ENCODE measurements around the gene TP53RK.

TP53RK gene

GRCh38 chr20:46657618-46658017, 31.6 kb downstream of the TP53RK start:
- POLR2A ChIA-PET (ENCODE audit: low non-redundant PET): no interaction called here
- no peak overlapping the region for H3K27ac ChIP-seq
- no peak for DNase-seq (ENCODE audit: low spot score)
- CTCF ChIA-PET: interaction anchor here (0.8 to 1.5 kb wide), 3 partner anchors 9 to 99 kb away, joined by 3 to 8 read pairs (median 4); no protein-coding TSS in a partner anchor
- no peak for TF ChIP-seq CTCF (conservative IDR thresholded peaks at IDR 0.05; ENCODE audit: low read depth)

GRCh38 chr20:46657137-46657536, 32.1 kb downstream of the TP53RK start:
- DNase-seq (ENCODE audit: low spot score): no peak
- no peak for TF ChIP-seq CTCF (conservative IDR thresholded peaks at IDR 0.05; ENCODE audit: low read depth)
- H3K27ac ChIP-seq: no peak overlapping the region
- CTCF ChIA-PET: interaction anchor here (0.7 to 0.9 kb wide), 3 partner anchors 10 to 394 kb away, joined by 3 to 8 read pairs (median 3); no protein-coding TSS in a partner anchor
- POLR2A ChIA-PET (ENCODE audit: low non-redundant PET): no interaction called here

- no peak overlapping the region for H3K27ac ChIP-seq
- CTCF ChIA-PET: interaction anchor here (0.8 to 1.1 kb wide), 2 partner anchors 15 to 28 kb away, joined by 3 to 5 read pairs; no protein-coding TSS in a partner anchor
- DNase-seq (ENCODE audit: low spot score): no peak
- POLR2A ChIA-PET (ENCODE audit: low non-redundant PET): no interaction called here
- no peak for TF ChIP-seq CTCF (conservative IDR thresholded peaks at IDR 0.05; ENCODE audit: low read depth)
These were observed 36.5 kb downstream of the TP53RK start for GRCh38 chr20:46652699-46653098.

GRCh38 chr20:46651091-46651962, 37.9 kb downstream of the TP53RK start, which contains the start of gene SLC13A3:
SLC13A3 (minus strand) TSS chr20:46651459; CDS start chr20:46651421, 38 bp downstream.
- CTCF ChIA-PET: no interaction called here
- no peak within 1 kb of the TSS for H3K27ac ChIP-seq
- no peak for DNase-seq (ENCODE audit: low spot score)
- no peak for TF ChIP-seq CTCF (conservative IDR thresholded peaks at IDR 0.05; ENCODE audit: low read depth)
- POLR2A ChIA-PET (ENCODE audit: low non-redundant PET): no interaction called here

GRCh38 chr20:46650575-46651090, 38.6 kb downstream of the TP53RK start:
- no peak overlapping the region for H3K27ac ChIP-seq
- DNase-seq (ENCODE audit: low spot score): no peak
- TF ChIP-seq CTCF (conservative IDR thresholded peaks at IDR 0.05; ENCODE audit: low read depth): no peak
- CTCF ChIA-PET: interaction anchor here (0.5 to 0.8 kb wide), 2 partner anchors 19 to 32 kb away, joined by 3 read pairs; no protein-coding TSS in a partner anchor
- POLR2A ChIA-PET (ENCODE audit: low non-redundant PET): no interaction called here

- no peak for TF ChIP-seq CTCF (conservative IDR thresholded peaks at IDR 0.05; ENCODE audit: low read depth)
- ChIA-PET CTCF (interaction anchor here (0.5 to 1.2 kb wide), 4 partner anchors 17 to 50 kb away, joined by 3 to 5 read pairs (median 3); no protein-coding TSS in a partner anchor), POLR2A (ENCODE audit: low non-redundant PET) (no interaction called here)
- H3K27ac ChIP-seq: no peak overlapping the region
- DNase-seq (ENCODE audit: low spot score): no peak
These were observed 39.2 kb downstream of the TP53RK start for GRCh38 chr20:46649965-46650542.
